HEK293 (cell line): ENCODE results near the gene AK8.

Experiments used
- HOXD13 ChIP-seq: sonication (generic); formaldehyde crosslinking; IDR thresholded peaks from 2 replicates; pipeline ENCODE4 v1.8.0; 2022; ENCODE audit warnings: missing genetic modification reagents, borderline replicate concordance
- KLF1 ChIP-seq: fragments of 450-650 bp; formaldehyde crosslinking; IDR thresholded peaks from 2 replicates; pipeline ENCODE4 v1.5.1; 2016; ENCODE audit warnings: missing biosample characterization, missing genetic modification characterization
- KLF7 ChIP-seq: fragments of 450-650 bp; formaldehyde crosslinking; IDR thresholded peaks from 2 replicates; pipeline ENCODE4 v1.5.1; 2016; ENCODE audit warnings: missing biosample characterization, missing genetic modification characterization, borderline replicate concordance
- OSR2 ChIP-seq: fragments of 450-650 bp; formaldehyde crosslinking; IDR thresholded peaks from 2 replicates; pipeline ENCODE4 v1.5.1; 2016; ENCODE audit warnings: missing biosample characterization, missing genetic modification characterization
- PRDM1 ChIP-seq: fragments of 450-650 bp; formaldehyde crosslinking; IDR thresholded peaks from 2 replicates; pipeline ENCODE4; 2016; ENCODE audit warnings: missing biosample characterization, missing genetic modification characterization
- ZBTB20 ChIP-seq: fragments of 450-650 bp; formaldehyde crosslinking; IDR thresholded peaks from 2 replicates; pipeline ENCODE4 v1.5.1; 2016; ENCODE audit warnings: missing biosample characterization, missing genetic modification characterization
- ZFP69B ChIP-seq: fragments of 450-650 bp; formaldehyde crosslinking; IDR thresholded peaks from 2 replicates; pipeline ENCODE4 v1.5.1; 2016; ENCODE audit warnings: missing biosample characterization, missing genetic modification characterization
- ZNF132 ChIP-seq: fragments of 450-650 bp; formaldehyde crosslinking; IDR thresholded peaks from 2 replicates; pipeline ENCODE4 v1.5.1; 2017; ENCODE audit warnings: missing biosample characterization, missing genetic modification characterization, borderline replicate concordance
- ZNF146 ChIP-seq: fragments of 450-650 bp; formaldehyde crosslinking; IDR thresholded peaks from 2 replicates; pipeline ENCODE4 v1.5.1; 2016; ENCODE audit warnings: missing biosample characterization, missing genetic modification characterization
- ZNF174 ChIP-seq: fragments of 450-650 bp; formaldehyde crosslinking; IDR thresholded peaks from 2 replicates; pipeline ENCODE4 v1.5.0; 2017; ENCODE audit warnings: missing biosample characterization, mild to moderate bottlenecking, missing genetic modification characterization
- ZNF266 ChIP-seq: fragments of 450-650 bp; formaldehyde crosslinking; IDR thresholded peaks from 2 replicates; pipeline ENCODE4 v1.5.1; 2016; ENCODE audit warnings: missing biosample characterization, missing genetic modification characterization, low read depth
- ZNF292 ChIP-seq: fragments of 450-650 bp; formaldehyde crosslinking; IDR thresholded peaks from 2 replicates; pipeline ENCODE4 v1.5.1; 2016; ENCODE audit warnings: low read depth, missing biosample characterization, missing genetic modification characterization, borderline replicate concordance
- ZNF350 ChIP-seq: fragments of 450-650 bp; formaldehyde crosslinking; IDR thresholded peaks from 2 replicates; pipeline ENCODE4 v1.5.0; 2017; ENCODE audit warnings: missing biosample characterization, mild to moderate bottlenecking, missing genetic modification characterization
- ZNF354C ChIP-seq: fragments of 450-650 bp; formaldehyde crosslinking; IDR thresholded peaks from 2 replicates; pipeline ENCODE4 v1.5.1; 2016; ENCODE audit warnings: missing biosample characterization, missing genetic modification characterization, low read depth, borderline replicate concordance
- ZNF366 ChIP-seq: fragments of 450-650 bp; formaldehyde crosslinking; conservative IDR thresholded peaks from 2 replicates; pipeline ENCODE4 v1.5.1; 2016; ENCODE audit warnings: missing biosample characterization, missing genetic modification characterization
- ZNF473 ChIP-seq: fragments of 450-650 bp; formaldehyde crosslinking; IDR thresholded peaks from 2 replicates; pipeline ENCODE4 v1.5.1; 2017; ENCODE audit warnings: missing biosample characterization, missing genetic modification characterization
- ZNF48 ChIP-seq: fragments of 450-650 bp; formaldehyde crosslinking; IDR thresholded peaks from 2 replicates; pipeline ENCODE4 v1.5.1; 2016; ENCODE audit warnings: missing biosample characterization, missing genetic modification characterization
- ZNF501 ChIP-seq: fragments of 450-650 bp; formaldehyde crosslinking; IDR thresholded peaks from 2 replicates; pipeline ENCODE4 v1.5.1; 2016; ENCODE audit warnings: missing biosample characterization, missing genetic modification characterization
- ZNF561 ChIP-seq: fragments of 450-650 bp; IDR thresholded peaks from 2 replicates; pipeline ENCODE4 v1.5.1; 2018; ENCODE audit warnings: missing biosample characterization, missing genetic modification characterization, borderline replicate concordance
- ZNF660 ChIP-seq: fragments of 450-650 bp; IDR thresholded peaks from 2 replicates; pipeline ENCODE4 v1.5.1; 2018; ENCODE audit warnings: missing biosample characterization, mild to moderate bottlenecking, missing genetic modification characterization
- ZNF791 ChIP-seq: fragments of 450-650 bp; formaldehyde crosslinking; IDR thresholded peaks from 2 replicates; pipeline ENCODE4 v1.5.1; 2016; ENCODE audit warnings: missing biosample characterization, missing genetic modification characterization
- TF ChIP-seq, protein P1 (sequence below): fragments of 450-650 bp; formaldehyde crosslinking; IDR thresholded peaks from 2 replicates; pipeline ENCODE4 v1.5.1; 2016; ENCODE audit warnings: missing biosample characterization, missing genetic modification characterization, borderline replicate concordance
- TF ChIP-seq, protein P2 (sequence below): fragments of 450-650 bp; IDR thresholded peaks from 2 replicates; pipeline ENCODE4 v1.5.1; 2018; ENCODE audit warnings: missing biosample characterization, missing genetic modification characterization
- TF ChIP-seq, protein P3 (sequence below): fragments of 450-650 bp; formaldehyde crosslinking; IDR thresholded peaks from 2 replicates; pipeline ENCODE4 v1.5.1; 2016; ENCODE audit warnings: missing biosample characterization, missing genetic modification characterization
- TF ChIP-seq, protein P4 (sequence below): IDR thresholded peaks from 2 replicates; pipeline ENCODE4 v1.6.1; 2011; ENCODE audit warnings: mild to moderate bottlenecking, low read depth, low read length, borderline replicate concordance
- TF ChIP-seq, protein P5 (sequence below): fragments of 450-650 bp; formaldehyde crosslinking; IDR thresholded peaks from 2 replicates; pipeline ENCODE4 v1.5.1; 2016; ENCODE audit warnings: missing biosample characterization, missing genetic modification characterization
- TF ChIP-seq, protein P6 (sequence below): fragments of 450-650 bp; formaldehyde crosslinking; IDR thresholded peaks from 2 replicates; pipeline ENCODE4 v1.5.1; 2017; ENCODE audit warnings: missing biosample characterization, missing genetic modification characterization
- TF ChIP-seq, protein P7 (sequence below): fragments of 450-650 bp; formaldehyde crosslinking; IDR thresholded peaks from 2 replicates; pipeline ENCODE4 v1.5.1; 2016; ENCODE audit warnings: missing biosample characterization, missing genetic modification characterization

The AK8 gene

DNA sequence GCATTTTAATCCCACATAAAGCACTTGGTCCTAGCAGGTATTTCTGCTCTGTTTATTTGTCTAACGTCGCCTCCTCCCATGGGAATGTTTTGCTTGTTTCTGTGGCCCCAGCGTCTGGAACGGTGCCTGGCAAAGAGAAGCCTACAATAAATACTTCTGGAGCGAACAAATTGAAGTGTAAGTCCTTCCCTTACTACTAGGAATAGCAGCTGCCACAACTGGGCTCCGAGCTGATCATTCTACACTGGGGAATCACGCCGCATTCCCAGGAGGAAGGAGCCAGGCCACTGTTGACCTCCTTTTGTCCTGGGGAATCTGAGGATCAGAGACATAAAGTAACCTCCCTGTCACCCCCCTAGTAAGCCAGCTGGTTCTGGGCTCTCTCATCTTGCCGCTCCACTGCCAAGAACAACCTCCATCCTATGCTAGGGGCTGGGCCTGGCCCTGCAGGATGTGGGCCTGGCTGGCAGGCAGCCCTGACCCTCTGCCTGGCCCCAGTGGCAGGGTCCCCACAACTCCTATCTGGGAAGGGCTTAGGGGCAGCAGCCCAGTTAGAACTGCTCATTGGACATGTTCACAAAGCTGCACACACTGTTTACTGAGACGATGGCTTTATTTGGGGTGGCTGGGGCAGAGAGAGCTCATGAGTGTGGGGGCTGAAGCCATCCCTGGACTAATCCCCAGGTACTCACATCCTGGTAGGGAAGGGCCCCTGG lies 125.0 kb downstream of the AK8 start (continued):
- TF ChIP-seq ZNF791 = no peak
- peak; percentile 93 for TF ChIP-seq KLF1 (tag by site-specific recombination)
- no peak for TF ChIP-seq ZNF266 (tag by site-specific recombination)
- peak; percentile 57; the same call in 1 of the 2 replicates for TF ChIP-seq ZFP69B (tag by site-specific recombination)
- TF ChIP-seq ZBTB20 = peak; percentile 21; the same call in 1 of the 2 replicates
- TF ChIP-seq ZNF473 (tag by site-specific recombination) = no peak
- TF ChIP-seq ZNF292 (tag by site-specific recombination) = no peak
- TF ChIP-seq ZNF354C = no peak
- no peak for TF ChIP-seq ZNF132 (tag by site-specific recombination)
- TF ChIP-seq, protein P1, sequence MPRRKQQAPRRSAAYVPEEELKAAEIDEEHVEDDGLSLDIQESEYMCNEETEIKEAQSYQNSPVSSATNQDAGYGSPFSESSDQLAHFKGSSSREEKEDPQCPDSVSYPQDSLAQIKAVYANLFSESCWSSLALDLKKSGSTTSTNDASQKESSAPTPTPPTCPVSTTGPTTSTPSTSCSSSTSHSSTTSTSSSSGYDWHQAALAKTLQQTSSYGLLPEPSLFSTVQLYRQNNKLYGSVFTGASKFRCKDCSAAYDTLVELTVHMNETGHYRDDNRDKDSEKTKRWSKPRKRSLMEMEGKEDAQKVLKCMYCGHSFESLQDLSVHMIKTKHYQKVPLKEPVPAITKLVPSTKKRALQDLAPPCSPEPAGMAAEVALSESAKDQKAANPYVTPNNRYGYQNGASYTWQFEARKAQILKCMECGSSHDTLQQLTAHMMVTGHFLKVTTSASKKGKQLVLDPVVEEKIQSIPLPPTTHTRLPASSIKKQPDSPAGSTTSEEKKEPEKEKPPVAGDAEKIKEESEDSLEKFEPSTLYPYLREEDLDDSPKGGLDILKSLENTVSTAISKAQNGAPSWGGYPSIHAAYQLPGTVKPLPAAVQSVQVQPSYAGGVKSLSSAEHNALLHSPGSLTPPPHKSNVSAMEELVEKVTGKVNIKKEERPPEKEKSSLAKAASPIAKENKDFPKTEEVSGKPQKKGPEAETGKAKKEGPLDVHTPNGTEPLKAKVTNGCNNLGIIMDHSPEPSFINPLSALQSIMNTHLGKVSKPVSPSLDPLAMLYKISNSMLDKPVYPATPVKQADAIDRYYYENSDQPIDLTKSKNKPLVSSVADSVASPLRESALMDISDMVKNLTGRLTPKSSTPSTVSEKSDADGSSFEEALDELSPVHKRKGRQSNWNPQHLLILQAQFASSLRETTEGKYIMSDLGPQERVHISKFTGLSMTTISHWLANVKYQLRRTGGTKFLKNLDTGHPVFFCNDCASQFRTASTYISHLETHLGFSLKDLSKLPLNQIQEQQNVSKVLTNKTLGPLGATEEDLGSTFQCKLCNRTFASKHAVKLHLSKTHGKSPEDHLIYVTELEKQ (tag by site-specific recombination) = peak; percentile 76
- no peak for TF ChIP-seq ZNF660
- TF ChIP-seq PRDM1 (tag by site-specific recombination) = no peak
- TF ChIP-seq ZNF48 (tag by site-specific recombination) = no peak
- TF ChIP-seq ZNF146 (tag by site-specific recombination) = no peak
- TF ChIP-seq, protein P2, sequence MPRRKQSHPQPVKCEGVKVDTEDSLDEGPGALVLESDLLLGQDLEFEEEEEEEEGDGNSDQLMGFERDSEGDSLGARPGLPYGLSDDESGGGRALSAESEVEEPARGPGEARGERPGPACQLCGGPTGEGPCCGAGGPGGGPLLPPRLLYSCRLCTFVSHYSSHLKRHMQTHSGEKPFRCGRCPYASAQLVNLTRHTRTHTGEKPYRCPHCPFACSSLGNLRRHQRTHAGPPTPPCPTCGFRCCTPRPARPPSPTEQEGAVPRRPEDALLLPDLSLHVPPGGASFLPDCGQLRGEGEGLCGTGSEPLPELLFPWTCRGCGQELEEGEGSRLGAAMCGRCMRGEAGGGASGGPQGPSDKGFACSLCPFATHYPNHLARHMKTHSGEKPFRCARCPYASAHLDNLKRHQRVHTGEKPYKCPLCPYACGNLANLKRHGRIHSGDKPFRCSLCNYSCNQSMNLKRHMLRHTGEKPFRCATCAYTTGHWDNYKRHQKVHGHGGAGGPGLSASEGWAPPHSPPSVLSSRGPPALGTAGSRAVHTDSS = no peak; the same call in 1 of the 2 replicates
- TF ChIP-seq, protein P3, sequence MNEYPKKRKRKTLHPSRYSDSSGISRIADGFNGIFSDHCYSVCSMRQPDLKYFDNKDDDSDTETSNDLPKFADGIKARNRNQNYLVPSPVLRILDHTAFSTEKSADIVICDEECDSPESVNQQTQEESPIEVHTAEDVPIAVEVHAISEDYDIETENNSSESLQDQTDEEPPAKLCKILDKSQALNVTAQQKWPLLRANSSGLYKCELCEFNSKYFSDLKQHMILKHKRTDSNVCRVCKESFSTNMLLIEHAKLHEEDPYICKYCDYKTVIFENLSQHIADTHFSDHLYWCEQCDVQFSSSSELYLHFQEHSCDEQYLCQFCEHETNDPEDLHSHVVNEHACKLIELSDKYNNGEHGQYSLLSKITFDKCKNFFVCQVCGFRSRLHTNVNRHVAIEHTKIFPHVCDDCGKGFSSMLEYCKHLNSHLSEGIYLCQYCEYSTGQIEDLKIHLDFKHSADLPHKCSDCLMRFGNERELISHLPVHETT (tag by site-specific recombination) = no peak
- no peak for TF ChIP-seq ZNF350 (tag by site-specific recombination)
- TF ChIP-seq, protein P4, sequence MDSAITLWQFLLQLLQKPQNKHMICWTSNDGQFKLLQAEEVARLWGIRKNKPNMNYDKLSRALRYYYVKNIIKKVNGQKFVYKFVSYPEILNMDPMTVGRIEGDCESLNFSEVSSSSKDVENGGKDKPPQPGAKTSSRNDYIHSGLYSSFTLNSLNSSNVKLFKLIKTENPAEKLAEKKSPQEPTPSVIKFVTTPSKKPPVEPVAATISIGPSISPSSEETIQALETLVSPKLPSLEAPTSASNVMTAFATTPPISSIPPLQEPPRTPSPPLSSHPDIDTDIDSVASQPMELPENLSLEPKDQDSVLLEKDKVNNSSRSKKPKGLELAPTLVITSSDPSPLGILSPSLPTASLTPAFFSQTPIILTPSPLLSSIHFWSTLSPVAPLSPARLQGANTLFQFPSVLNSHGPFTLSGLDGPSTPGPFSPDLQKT = no peak
- no peak for TF ChIP-seq ZNF174
- peak; percentile 88 for TF ChIP-seq OSR2 (tag by site-specific recombination)
- no peak for TF ChIP-seq HOXD13
- peak; percentile 43; the same call in 1 of the 2 replicates for TF ChIP-seq ZNF366 (tag by site-specific recombination)
- TF ChIP-seq ZNF501 = no peak
- peak; percentile 87 for TF ChIP-seq ZNF561 (tag by site-specific recombination)
- TF ChIP-seq, protein P5, sequence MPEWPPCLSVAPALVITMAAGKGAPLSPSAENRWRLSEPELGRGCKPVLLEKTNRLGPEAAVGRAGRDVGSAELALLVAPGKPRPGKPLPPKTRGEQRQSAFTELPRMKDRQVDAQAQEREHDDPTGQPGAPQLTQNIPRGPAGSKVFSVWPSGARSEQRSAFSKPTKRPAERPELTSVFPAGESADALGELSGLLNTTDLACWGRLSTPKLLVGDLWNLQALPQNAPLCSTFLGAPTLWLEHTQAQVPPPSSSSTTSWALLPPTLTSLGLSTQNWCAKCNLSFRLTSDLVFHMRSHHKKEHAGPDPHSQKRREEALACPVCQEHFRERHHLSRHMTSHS = no peak
- TF ChIP-seq, protein P6, sequence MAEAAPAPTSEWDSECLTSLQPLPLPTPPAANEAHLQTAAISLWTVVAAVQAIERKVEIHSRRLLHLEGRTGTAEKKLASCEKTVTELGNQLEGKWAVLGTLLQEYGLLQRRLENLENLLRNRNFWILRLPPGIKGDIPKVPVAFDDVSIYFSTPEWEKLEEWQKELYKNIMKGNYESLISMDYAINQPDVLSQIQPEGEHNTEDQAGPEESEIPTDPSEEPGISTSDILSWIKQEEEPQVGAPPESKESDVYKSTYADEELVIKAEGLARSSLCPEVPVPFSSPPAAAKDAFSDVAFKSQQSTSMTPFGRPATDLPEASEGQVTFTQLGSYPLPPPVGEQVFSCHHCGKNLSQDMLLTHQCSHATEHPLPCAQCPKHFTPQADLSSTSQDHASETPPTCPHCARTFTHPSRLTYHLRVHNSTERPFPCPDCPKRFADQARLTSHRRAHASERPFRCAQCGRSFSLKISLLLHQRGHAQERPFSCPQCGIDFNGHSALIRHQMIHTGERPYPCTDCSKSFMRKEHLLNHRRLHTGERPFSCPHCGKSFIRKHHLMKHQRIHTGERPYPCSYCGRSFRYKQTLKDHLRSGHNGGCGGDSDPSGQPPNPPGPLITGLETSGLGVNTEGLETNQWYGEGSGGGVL (tag by site-specific recombination) = no peak
- TF ChIP-seq, protein P7, sequence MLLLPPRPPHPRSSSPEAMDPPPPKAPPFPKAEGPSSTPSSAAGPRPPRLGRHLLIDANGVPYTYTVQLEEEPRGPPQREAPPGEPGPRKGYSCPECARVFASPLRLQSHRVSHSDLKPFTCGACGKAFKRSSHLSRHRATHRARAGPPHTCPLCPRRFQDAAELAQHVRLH = 0 out of 2 replicates have a peak, but pooled peaks have one; percentile 25
- peak; percentile 65; the same call in 1 of the 2 replicates for TF ChIP-seq KLF7 (tag by site-specific recombination)
